Inflammatory macrophage treated with lipopolysaccharide for 1 hour (primary cell): ENCODE data around the gene MAML1.
A peak's percentile ranks its signal among the peaks of the same experiment; 100 is the strongest.

Experiments used
- DNase-seq, 2 donors: peaks; one replicate each; pipeline ENCODE4 v3.0.0-alpha.2; 2020 to 2022

Gene MAML1

DNA sequence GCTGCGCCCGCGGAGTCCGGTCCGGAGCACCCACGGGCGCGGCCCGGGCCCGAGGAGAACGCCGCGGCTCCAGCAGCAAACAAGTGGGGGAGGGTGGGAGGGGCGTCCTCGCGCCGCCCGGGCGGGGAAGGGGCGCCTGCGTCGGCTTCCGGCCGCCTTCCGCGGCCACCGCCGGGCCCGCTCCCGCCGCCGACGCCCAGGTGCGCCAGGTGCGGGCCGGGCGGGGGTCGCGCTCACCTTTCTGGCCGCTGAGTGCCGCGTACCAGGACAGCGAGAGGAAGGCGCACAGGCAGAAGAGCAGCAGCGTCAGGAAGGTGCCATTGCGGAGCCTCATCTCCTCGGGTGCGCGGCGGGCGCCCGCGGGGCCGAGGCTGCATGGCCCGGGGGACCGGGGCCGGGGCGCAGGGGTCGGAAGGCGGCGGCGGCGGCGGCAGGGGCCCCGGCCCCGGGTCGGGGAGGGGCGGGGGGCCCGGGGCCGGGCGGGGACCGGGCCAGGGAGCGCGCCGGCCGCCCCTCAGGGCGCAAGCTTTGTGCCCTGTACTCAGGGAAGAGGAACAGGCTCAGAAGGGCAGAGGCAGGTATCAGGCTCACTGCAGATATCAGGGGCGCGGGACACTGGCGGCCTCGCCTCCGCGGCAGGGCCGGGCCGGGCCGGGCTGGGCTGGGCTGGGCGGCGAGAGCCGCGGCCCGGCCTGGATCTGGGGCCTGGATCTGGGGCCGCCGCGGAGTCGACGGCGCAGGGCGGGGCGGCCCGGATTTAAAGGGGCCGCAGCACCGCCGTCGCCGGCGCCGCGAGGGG, 73.8 kb downstream of the MAML1 start, which contains the start of gene MGAT4B:
TSS of gene MGAT4B (minus strand) at position 617 of the 799 bp plus-strand sequence. CDS start at position 334, 283 bp downstream.
- DNase-seq: peak; percentile 69 to 73

DNA sequence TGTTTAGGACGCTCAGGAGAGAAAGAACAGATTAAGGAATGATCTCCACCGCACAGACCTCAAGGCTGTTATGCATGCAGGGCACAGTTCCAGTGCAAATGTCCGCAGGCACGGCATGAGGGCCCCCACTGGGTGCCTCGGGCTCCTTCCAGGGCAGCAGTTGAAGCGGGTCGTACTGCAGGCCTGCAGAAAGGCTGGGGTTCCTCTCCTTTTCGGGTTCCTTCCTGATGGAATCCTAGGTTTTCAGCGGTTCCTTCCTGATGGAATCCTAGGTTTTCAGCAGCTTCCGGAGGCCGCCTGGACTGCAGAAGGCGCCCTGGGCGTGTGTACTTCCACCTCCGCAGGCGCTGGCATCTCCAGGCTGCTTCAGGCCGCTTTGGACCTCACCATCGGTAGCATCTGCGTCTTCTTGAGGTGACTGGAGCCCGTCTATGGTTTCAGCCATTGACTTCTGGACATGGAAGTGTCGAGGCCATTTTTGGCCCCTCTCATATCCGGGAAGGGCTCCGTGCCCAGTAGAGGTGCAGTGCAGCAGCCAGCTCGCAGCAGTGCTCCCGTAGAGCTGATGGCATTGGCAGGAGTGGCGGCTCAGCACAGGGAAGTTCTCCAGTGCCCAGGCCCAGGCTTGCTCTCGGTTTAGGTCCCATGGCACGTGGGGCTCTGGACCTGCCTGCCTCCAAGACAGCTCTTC, 79.7 kb downstream of the MAML1 start:
- no peak for DNase-seq

DNA sequence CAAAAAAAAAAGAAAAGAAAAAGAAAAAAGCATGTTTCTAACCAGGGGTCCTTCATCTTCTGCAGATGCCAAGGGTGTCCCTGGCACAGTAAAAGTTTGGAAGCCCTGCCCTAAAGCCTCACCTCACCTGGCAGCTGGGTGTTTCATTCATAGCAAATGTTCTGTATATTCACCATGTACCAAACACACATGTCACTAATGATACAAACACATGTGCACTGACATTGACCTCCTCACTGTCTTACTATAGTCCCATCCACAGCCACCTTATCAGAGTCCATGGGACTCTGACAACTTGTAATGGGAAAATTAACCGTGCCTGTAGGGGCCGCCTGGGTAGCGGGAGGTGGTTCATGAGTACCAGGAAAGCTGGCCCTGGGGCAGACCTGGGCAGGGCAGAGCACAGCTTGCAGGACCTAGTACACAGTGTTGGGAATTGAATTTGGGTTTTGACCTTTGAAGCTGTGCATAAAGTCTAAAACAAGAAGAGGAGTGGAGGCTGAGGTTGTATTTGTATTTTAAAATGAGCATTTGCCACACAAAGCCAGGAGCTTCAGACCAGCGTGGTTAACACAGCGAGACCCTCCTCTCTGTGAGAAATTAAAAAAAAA, 80.5 kb downstream of the MAML1 start:
- no peak for DNase-seq

DNA sequence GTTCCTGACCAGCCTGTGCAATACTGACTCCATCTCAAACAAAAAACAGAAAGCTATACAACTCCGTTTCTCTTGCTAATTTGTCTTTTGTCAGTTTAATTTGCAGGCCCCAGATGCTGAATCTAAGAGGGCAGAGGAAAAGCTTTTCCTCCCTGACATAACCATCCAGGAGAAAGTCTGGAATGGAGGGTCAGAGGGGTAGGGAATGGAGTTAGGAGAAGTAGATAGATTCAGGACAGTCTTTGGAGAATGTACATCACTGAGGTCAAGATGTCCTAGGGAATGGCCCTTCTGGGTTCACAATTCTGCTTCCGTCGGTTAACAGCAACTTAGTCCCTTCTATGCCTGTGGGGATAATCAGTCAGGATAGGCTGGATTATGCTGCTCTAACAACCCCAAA, 81.5 kb downstream of the MAML1 start:
- DNase-seq: no peak

DNA sequence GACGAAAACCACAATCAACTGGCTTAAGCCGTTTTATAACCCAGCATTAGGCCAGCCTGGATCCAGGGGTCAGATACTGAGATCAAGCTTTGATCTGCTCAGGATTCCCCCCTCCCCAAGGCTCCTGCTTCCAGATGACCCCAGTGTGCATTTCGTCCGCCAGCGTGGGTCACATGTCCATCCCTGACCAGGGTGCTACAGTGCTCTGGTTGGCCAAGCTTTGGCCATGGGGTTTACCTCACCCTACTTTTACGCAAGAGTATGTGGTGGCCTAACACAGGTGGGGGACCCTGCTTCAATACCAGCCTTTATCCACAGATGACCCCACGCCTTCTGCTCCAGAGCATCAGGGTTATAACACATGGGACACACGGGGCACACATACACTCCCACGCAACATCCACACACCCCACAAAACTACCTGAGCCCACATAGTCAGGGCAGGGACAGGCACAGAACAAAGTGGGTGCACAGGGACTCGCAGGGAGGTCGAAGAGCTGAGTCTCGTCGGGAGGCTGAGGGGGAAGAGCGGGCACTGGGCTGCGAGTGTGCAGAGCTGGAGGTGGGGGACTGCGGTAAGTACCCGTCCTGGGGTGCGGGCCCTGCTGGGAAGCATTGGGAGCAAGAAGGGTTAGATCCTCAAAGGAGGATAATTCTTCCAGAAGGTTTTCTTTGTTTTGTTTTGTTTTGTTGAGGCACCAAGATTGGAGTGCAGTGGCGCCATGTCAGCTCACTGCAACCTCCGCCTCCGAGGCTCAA, 83.0 kb downstream of the MAML1 start:
- DNase-seq: no peak

DNA sequence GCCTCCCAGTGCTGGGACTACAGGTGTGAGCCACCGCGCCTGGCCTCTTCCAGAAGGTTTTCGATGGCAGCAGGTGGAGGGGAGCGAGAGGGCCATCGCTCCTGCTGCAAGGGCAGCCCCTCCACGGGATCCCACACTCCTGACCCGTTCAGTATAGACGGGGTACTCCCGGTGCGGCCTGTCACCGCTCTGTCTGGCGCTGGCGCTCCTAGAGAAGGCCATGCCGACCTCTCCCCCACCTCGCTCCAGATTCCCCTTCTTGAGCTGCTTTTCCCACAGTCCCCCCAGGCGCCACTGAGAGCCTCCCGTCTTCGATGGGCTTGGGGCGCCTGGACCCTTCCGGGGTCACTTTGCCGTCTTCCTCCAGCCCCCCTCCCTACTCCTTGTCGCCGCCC, 83.8 kb downstream of the MAML1 start:
- no peak for DNase-seq

DNA sequence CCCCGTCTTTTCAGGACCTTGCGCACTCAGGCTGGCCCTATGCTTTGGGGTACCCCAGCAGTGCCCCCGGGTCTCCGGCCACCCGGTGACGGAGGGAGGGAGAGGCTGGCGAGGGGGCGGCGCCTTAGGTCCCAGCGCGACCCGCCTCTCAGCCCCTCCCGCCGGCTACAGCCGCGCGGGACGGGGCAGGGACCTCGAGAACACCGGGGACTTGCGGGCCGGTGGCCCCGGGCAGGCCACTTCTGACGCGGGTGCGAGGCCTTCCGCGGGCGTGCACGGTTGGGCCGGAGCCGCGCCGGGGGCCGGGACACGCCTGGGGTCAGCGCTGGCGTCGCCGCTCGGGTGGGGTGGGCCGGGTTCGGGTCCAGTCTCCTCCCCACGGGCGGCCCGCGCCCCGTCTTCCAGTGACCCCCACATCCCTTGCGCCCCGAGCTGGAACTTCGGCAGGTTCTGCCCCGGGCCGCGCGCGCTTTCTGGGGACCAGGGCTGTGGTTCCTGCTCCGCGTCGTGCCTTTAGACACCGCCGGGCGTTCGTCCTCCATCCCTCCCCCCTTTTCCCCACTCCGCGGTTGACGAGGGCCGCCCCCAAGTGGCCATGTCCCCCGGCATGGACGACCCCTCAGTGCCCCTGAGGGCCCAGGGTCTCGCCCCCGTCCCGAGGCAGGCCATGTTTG, 84.3 kb downstream of the MAML1 start:
- no peak for DNase-seq

DNA sequence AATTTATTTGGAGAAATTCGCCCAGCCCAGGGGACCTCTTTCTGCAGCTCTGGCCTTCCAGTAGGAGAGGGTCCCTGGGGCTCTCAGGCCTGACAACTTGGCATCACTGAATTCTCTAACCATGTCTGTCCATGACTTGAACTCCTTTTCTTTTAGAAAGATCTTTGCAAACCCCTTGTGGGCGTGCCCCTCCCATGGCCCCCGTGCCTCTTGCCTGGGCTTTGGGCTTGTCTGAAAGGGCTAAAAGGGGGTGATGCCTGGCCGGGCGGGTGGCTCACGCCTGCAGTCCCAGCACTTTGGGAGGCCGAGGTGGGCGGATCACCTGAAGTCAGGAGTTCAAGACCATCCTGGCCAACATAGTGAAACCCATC, 84.8 kb downstream of the MAML1 start:
- DNase-seq: no peak

DNA sequence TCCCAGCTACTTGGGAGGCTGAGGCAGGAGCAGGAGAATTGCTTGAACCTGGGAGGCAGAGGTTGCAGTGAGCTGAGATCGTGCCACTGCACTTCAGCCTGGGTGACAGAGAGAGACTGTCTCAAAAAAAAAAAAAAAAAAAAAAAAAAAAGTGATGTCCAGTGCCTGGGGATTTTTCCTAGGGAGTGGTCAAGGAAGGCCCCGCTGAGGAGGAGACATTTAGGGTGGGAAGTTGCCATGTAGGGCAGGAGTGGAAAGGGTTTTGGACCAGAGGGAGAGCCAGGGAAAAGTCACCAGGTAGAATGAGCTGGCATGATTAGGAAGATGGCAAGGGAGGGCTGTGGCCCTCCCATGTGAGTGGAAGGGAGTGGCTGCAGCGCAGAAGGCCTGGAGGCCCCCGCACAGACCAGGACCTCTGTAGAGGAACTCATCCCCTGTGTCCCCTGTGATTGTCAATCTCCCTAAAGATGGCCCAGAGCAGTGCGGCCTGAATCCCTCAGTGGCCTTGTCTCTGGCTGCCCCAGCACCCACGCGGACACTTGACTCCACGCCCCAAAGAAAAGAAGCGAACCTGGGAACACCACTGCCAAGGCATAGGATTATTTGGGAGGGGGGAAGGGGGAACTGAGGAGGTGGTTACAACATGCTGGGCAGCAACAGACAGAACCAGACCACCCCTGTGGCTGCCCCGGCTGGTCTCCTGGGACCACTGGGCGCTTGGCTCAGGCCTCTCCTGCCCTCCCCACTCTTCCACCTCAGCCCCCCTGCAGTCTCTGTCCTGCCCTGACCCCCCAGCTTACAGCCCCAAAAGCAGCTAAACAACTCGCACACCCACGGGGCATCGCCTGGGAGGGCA, 85.5 kb downstream of the MAML1 start:
- DNase-seq: peak in 1 of 2 donors; percentile 63

DNA sequence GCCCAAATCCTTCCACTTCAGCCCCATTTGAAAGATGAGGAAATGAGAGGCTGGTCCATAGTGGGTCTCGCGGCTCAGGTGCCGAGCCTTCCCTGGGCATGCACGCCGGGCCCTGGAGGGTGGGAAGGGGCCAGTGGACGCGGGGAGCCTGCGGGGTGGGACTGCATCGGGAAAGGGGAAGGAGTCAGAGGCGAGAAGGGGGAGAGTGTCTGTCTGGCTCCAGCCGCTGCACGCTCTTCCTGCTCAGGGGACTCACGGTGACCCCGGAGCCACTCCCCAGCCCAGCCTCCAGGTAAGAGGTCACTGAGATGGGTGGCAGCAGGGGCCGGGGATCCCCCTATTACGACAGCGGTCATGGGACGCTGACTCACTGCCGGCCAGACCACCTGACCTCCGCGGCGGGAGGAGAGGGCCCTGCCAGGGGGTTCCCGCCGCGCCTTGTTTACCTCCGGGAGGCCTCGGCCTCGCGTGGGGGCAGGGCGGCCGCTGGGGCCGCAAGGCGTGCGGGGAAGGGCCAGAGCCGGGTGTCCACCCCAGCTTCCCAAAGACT, 86.2 kb downstream of the MAML1 start:
- DNase-seq: peak; percentile 97

DNA sequence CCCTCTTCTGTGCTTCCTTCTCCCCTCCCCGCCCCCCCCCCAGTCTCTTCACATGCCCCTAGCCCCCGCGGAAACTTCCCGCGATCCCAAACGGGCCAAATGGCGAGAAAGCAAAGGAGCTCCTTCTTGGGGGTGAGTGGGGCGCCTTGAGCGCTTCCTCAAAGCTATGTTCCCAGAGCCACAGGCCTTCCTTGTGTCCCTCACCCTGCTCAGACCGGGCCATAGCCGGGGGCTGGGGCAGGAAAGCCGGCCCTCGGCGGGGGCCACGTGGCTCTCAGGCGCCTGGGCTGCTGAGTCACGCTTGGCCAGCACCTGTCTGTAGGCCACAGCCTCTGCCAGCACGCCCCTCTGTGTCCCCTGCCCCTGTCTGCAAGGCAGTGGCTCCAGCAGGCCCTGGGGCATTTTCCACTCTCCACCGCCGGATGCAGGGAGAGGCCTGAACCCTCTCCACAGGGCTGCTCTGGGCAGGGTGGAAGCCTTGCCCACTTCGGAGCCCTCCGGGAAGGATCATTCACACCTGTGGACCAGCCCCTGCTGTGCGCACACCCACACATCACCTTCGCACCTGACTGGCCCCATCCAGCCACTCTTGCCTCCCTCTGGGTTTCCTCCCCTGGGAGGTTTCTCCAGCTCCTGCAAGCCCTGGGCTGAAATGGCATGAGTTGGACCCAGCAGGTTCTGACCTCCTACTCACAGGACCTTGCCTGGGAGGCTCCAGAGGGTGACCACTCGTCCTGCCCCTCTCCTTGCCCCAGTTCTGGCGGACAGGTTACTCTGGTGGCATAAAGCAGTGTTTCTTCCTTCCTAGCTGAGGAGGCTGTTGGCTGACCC, 86.9 kb downstream of the MAML1 start:
- DNase-seq: peak; percentile 45 to 79

DNA sequence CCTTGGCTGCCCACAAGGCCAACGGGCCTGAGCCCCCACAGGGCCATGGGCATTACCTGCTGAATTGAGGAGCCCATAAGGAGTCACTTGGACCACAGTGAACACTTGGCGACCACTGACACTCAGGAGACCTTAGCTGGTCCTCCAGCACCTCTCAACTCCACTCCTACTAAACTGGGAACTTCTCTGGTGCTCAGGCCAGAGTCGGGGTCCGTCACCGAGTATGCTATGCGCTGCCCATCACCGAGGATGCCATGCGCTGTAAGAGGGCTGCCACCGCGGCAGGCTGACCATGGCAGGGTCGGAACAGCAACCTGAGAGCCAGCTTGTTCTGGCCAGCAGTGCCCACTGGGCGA, 87.5 kb downstream of the MAML1 start:
- no peak for DNase-seq

DNA sequence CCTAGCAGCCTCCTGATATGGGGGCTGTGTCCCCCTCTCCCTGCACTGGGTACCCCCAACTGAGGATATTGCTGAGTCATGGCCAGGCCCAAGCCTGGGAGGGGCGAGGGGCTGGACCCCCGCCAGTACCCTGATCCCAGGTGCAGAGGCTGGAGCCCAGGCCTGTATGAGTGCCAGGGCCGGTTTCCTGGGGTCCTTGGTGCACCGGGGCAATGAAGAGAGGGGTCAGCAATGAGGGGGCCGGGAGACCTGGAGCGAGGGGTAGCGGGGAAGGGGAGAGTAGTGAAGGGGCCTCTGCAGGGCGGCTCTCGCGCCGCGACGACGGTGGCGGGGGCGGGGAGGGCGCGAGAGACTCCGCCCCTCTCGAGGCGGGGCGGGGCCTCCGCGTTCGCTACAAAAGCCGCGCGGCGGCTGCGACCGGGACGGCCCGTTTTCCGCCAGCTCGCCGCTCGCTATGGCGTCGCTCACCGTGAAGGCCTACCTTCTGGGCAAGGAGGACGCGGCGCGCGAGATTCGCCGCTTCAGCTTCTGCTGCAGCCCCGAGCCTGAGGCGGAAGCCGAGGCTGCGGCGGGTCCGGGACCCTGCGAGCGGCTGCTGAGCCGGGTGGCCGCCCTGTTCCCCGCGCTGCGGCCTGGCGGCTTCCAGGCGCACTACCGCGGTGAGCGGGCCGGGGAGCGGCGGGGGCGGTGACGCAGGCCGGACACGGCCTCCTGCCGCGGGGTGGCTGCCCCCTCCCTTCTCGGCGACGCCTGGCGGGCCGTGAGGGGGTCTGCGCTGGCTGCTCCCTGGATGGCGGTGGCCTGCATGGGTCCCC, 88.1 kb downstream of the MAML1 start, which contains the start of gene SQSTM1:
TSS of gene SQSTM1 (plus strand) at position 423 of the 815 bp plus-strand sequence. CDS start at position 455, 32 bp downstream.
- peak; percentile 74 to 90 for DNase-seq

DNA sequence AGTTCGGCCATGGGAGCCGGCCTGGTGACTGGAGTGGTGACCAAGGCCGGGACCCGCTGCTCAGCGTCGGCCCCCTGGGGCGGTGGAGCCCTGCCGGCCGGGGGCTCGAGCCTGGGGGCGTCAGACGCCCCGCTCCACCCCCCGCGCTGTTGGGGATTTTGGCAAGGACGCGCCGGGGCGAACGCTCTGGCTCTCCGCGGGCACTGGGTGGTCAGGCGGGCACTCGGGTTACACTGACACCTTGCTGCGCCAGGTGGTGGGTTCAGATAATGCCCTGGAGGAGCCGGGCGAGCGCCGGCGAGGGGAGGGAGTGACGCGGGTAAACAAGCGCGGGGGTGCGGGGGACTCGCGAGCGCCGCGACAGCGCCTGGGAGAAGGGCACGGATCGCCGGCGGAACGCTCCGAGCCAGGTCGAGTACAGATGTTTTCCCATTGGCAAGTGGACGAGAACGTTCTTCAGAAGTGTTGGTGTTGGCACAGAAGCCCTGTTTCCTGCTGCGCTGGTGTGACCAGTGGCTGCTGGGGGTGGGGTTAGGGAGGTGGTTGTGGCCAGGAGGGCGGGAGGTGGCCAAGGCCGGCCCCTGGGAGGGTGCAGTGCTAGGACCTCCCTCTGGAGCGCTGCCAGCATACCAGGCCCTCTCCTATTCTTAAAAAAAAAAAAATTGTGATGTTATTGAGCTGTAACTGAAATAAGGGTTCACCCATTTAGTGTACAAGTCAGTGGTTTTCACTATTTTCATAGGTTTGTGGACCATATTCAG, 88.9 kb downstream of the MAML1 start:
- peak; percentile 83 to 88 for DNase-seq

DNA sequence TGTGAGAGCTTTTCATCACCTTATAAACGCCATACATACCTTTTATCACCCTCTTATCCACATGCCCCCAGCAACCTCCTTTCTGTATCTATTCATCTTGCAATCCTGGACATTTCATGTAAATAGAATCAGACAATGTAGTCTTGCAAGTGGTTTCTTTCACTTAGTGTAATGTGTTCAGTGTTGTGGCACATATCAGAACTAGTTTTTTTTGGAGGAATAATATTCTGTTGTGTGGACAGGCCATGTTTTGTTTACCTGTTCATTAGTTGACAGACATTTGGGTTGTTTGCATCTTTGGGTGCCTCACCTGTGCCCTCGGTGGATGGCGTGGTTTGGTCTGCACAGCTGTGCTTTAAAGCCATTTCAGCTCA, 89.4 kb downstream of the MAML1 start:
- DNase-seq: no peak

DNA sequence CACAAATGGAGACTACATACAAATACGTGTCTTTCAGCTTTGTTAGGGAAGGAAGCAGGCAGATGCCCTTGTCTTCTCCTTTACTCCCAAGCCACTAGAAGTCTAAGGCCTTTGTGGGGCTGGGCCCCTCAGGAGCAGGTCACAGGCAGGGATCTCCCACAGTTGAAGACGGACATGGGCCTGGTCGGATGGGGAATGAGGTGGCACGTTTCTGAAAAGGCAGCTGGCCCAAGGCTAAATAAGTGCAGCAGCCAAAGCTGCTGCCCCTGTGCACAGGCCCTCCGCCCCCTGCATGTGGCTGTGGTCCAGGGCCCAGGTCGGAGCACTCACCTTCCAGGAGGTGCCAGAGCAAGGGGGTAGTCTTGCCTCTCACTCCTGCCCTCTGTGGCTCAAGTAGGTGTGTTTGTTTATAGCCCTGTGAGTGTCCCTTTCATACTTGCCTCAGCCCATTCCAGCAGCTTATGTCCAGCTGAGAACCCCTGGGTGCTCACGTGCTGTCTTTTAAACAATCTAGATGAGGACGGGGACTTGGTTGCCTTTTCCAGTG, 89.9 kb downstream of the MAML1 start:
- no peak for DNase-seq

DNA sequence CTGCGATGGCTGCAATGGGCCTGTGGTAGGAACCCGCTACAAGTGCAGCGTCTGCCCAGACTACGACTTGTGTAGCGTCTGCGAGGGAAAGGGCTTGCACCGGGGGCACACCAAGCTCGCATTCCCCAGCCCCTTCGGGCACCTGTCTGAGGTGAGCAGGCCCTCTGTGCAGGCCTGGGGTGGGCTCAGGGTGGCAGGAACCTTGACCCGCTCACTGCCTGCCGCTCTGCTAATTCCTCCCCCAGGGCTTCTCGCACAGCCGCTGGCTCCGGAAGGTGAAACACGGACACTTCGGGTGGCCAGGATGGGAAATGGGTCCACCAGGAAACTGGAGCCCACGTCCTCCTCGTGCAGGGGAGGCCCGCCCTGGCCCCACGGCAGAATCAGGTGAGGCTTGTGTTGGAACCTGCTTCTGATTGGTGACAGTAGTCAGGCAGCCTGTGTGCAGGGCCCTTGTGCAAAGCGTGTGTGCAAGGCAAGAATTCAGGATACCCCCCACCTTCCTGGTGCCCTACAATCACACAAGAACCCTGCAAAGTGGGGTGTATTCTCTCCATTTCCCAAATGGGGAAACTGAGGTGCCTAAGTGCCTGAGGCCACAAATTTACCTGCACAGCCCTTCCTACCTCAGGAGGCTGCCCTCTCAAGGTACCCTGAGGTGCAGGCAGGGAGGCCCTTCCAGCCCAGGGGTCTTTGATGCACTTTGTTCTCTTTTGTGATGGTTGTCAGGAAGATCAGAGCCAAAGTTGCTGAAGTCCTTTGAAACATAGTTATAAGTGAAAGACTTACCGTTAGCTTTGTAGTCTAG, 91.5 kb downstream of the MAML1 start:
- no peak for DNase-seq

DNA sequence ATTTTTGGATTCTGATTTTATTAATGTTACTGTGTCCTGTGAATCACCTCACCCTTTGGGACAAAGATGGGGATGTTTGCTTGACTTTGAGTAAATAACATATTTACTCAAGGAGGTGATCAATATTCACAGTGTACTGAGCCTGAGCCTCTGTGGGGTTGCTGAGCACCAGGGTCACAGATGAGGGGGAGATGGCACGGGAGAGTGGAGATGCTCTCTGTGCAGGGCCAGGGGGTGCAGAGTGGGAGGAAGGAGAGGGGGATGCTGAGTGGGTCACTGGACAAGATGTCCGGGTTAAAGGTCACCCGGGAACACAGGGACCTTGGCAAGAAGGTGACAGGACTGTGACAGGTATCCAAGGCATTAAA, 92.1 kb downstream of the MAML1 start:
- DNase-seq: no peak
